SU-DHL-6 (cell line): Measurements from ENCODE around the gene SNX22.

Experiments used
- H2AFZ ChIP-seq: fragments of 200-600 bp; sonication (generic); 2 replicates; pipeline ENCODE4 v1.6.1; 2014; ENCODE audit warnings: low read depth, mild to moderate bottlenecking, moderate library complexity, mixed read lengths, antibody characterized with exemption, low read length; ENCODE audit not compliant: severe bottlenecking
- H3F3A ChIP-seq: fragments of 200-600 bp; shearing (Covaris generic); 2 replicates; pipeline ENCODE4 v1.6.0; 2016; ENCODE audit warnings: antibody characterized with exemption, mild to moderate bottlenecking; ENCODE audit not compliant: insufficient read depth
- H3K27ac ChIP-seq: fragments of 200-600 bp; sonication (generic); 2 replicates; pipeline ENCODE4 v1.5.1; 2016; ENCODE audit warnings: low read depth, mild to moderate bottlenecking, low read length, moderate library complexity, mixed read lengths
- H3K27me3 ChIP-seq: fragments of 200-600 bp; sonication (generic), shearing (Covaris generic); 2 replicates; pipeline ENCODE4 v1.6.0; 2014; ENCODE audit warnings: mild to moderate bottlenecking, low read length
- H3K36me3 ChIP-seq: fragments of 200-600 bp; sonication (generic); 2 replicates; pipeline ENCODE4 v1.6.1; 2014; ENCODE audit warnings: mild to moderate bottlenecking, low read length, mixed read lengths
- H3K4me2 ChIP-seq: fragments of 300-600, 200-600 bp; shearing (Covaris generic), sonication (generic); 2 replicates; pipeline ENCODE4 v1.6.0; 2014; ENCODE audit warnings: low read length, low read depth, mild to moderate bottlenecking; ENCODE audit not compliant: poor library complexity, severe bottlenecking
- H3K4me3 ChIP-seq: fragments of 200-600 bp; sonication (generic); 2 replicates; pipeline ENCODE4 v1.5.1; 2014; ENCODE audit warnings: antibody characterized with exemption, low read length, mild to moderate bottlenecking, mixed read lengths; ENCODE audit not compliant: insufficient read depth, poor library complexity, severe bottlenecking
- H3K79me2 ChIP-seq: fragments of 200-600 bp; sonication (generic); 2 replicates; pipeline ENCODE4 v1.6.1; 2014; ENCODE audit warnings: mild to moderate bottlenecking, low read length, moderate library complexity; ENCODE audit not compliant: insufficient read depth
- H3K9ac ChIP-seq: fragments of 200-600 bp; sonication (generic); 2 replicates; pipeline ENCODE4 v1.7.0; 2014; ENCODE audit warnings: mild to moderate bottlenecking, low read length
- H3K9me2 ChIP-seq: fragments of 200-600 bp; sonication (generic); replicated peaks from 2 replicates; pipeline ENCODE4 v1.6.1; 2014; ENCODE audit warnings: low read length; ENCODE audit not compliant: insufficient read depth
- H3K9me3 ChIP-seq: fragments of 200-600 bp; sonication (generic); 2 replicates; pipeline ENCODE4 v1.6.1; 2014; ENCODE audit warnings: low read length, mixed read lengths; ENCODE audit not compliant: insufficient read depth
- H4K20me1 ChIP-seq: fragments of 200-600 bp; sonication (generic); 2 replicates; pipeline ENCODE4 v1.6.1; 2014; ENCODE audit warnings: low read depth, mild to moderate bottlenecking, antibody characterized with exemption, low read length, moderate library complexity, mixed read lengths
- CTCF ChIP-seq: fragments of 200-600 bp; sonication (generic); IDR thresholded peaks from one replicate; pipeline ENCODE4 v1.5.1; 2017; ENCODE audit warnings: antibody characterized with exemption, mild to moderate bottlenecking, low read length, moderate library complexity; ENCODE audit not compliant: insufficient read depth, poor library complexity, severe bottlenecking
- EZH2phosphoT487 ChIP-seq: fragments of 200-600 bp; sonication (generic), shearing (Covaris generic); conservative IDR thresholded peaks from 2 replicates; pipeline ENCODE4 v1.6.1; 2018; ENCODE audit warnings: mild to moderate bottlenecking, antibody characterized with exemption, low read length, moderate library complexity, mixed read lengths

Gene SNX22

GRCh38 chr15:64182859-64183370 lies 31.4 kb downstream of the SNX22 start:
- H3K36me3 ChIP-seq: no peaks in the 10 kb centered on the region
- no peaks in the 10 kb centered on the region for H3K27me3 ChIP-seq
- no peaks in the 10 kb centered on the region for H3K79me2 ChIP-seq
- no peaks in the 10 kb centered on the region for H3K9me3 ChIP-seq
- no peaks in the 10 kb centered on the region for H3K9me2 ChIP-seq
- H4K20me1 ChIP-seq: no peaks in the 10 kb centered on the region
- no peaks in the 10 kb centered on the region for H3F3A ChIP-seq
- no peak overlapping the region for H2AFZ ChIP-seq
- no peak for TF ChIP-seq CTCF
- no peak for TF ChIP-seq EZH2phosphoT487
- H3K9ac ChIP-seq: no peak overlapping the region
- H3K27ac ChIP-seq: no peak overlapping the region
- no peak overlapping the region for H3K4me3 ChIP-seq
- H3K4me2 ChIP-seq: no peak overlapping the region

GRCh38 chr15:64185146-64185911 lies 33.8 kb downstream of the SNX22 start:
- H3K27me3 ChIP-seq: no peaks in the 10 kb centered on the region
- H3K4me3 ChIP-seq: no peak overlapping the region
- no peaks in the 10 kb centered on the region for H3K79me2 ChIP-seq
- no peak overlapping the region for H3K9ac ChIP-seq
- H4K20me1 ChIP-seq: no peaks in the 10 kb centered on the region
- H3K9me2 ChIP-seq: no peaks in the 10 kb centered on the region
- H3F3A ChIP-seq: no peaks in the 10 kb centered on the region
- H2AFZ ChIP-seq: no peak overlapping the region
- H3K27ac ChIP-seq: no peak overlapping the region
- H3K36me3 ChIP-seq: no peaks in the 10 kb centered on the region
- H3K4me2 ChIP-seq: no peak overlapping the region
- no peak for TF ChIP-seq EZH2phosphoT487
- TF ChIP-seq CTCF: no peak
- no peaks in the 10 kb centered on the region for H3K9me3 ChIP-seq

GRCh38 chr15:64187396-64188191 lies 36.1 kb downstream of the SNX22 start:
- Histone ChIP-seq H3K9me3 (no peaks in the 10 kb centered on the region), H3K36me3 (no peaks in the 10 kb centered on the region)

More at GRCh38 chr15:64187396-64188191, 36.1 kb downstream of the SNX22 start:
- Histone ChIP-seq H3K9me2 (no peaks in the 10 kb centered on the region), H3K4me2 (no peak overlapping the region), H3F3A (no peaks in the 10 kb centered on the region), H3K79me2 (no peaks in the 10 kb centered on the region), H3K4me3 (no peak overlapping the region), H2AFZ (no peak overlapping the region), H3K27ac (no peak overlapping the region), H4K20me1 (no peaks in the 10 kb centered on the region), H3K27me3 (no peaks in the 10 kb centered on the region), H3K9ac (no peak overlapping the region)
- TF ChIP-seq EZH2phosphoT487 (no peak), CTCF (no peak)
